COLO668 (cell line): ENCODE results near the gene SLC2A2.

Experiments used
- DNase-seq: peaks from one replicate; lab custom pipeline; 2025; ENCODE audit not compliant: unreplicated experiment; lab: John Stamatoyannopoulos, UW

Gene SLC2A2

DNA sequence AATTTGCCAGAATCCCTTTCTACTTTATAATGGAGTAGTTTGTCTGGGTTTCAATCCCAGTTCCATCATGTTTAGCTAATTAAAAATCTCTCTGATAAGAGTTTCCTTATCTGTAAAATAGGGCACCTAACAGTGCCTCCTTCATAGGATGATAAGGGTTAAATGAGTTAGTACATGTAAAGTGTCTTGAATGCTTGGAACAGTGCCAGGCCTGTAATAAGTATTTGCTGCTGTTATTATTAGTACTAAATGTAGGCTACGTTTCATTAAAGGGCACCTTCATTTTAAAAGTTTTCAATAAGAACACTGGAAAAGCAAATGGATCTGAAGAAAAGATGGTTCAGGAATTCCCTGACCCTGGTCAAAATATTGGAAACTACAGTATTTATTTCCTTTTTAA lies 11.8 kb upstream of the SLC2A2 start:
- no peak for DNase-seq

DNA sequence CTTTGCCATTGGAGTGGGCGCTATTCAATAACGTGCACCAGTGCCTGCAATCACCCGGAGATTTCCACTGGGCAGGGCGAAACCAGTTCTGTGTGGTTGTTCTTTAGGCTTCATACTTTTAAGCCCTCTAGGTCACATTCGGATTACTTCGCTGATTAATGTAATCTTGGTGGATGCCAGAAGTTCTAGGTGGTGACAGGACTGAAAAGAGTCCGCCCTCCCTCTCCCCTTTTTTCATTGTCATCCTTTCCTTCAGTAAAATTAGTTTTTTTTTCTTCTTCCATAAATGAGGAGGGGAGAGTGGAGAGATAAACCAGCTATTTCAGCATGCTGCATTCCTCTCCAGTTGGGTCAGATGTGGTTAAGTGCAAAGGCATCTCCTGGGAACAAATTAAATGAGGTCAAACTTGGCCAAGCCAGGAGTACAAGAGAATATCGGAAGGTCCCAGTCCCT lies 2.3 kb upstream of the SLC2A2 start:
- DNase-seq = no peak

DNA sequence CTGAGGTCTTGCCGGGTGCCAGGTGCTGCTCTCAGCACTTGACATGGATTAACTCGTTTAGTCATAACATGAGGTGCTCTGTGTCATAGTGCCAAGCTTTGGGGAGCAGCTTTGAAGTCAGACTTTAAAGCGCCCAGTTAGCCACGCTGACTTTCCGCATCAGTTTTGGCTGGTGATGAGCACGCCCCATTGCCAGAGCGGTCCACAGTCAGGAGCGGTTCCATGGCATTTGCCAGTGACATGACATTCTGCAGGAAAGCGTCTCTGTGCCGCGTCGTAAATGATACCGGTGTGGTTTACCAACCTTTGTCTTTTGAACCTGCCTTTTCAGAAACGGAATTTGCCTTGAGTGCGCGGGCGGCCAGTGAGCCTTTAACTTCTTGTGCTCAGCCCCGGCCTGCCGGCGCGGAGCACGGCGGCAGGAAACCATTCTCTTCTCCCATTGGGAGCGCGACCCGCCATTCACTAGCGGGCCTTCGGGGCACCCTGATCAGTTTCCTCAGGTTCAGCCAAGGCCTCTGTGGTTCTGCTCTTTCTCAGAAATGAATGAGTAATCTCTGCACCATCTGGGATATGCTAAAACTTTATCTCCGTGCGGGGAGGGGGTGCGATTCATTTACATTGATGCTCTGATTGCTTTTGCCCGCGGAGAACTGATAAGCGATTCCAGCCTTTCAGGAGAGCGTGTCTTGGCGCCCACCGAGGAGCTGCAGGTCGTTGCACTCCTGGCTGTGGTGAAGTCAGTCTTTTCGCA lies 1.7 kb upstream of the SLC2A2 start:
- peak; percentile 30 for DNase-seq

DNA sequence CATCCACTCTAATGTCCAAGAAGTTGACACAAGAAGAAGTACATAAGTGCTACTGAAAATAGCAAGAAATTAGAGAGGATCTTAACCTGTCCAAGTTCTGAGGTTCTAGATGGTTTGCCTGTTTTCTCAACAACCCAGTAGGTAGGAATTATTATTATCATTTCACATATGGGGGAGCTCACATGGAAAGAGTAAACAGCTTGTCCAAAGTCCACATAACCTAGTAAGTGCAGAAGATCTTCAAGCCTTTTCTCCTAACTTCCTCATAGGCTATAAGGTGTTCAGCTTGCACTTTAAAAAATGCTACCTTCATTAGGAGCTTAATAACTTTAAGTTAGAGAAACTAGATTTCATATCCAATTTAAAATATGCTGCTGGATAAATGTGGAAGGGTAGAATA lies 3.0 kb downstream of the SLC2A2 start:
- DNase-seq = no peak

DNA sequence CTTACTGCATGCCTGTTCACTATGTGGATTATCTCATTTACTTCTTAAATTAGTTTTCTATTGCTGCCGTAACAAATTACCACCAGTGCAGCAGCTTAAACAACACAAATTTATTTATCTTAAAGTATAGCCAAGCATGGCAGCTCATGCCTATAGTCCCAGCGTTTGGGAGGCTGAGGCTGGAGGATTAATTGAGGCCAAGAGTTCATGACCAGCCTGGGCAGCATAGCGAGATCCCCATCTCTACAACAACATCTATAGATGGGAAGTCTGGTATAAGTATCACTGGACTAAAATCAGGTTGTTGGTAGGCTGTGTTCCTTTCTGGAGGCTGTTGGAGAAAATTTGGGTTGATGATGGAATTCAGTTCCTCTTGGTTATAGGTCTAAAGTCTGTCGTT lies 5.1 kb downstream of the SLC2A2 start:
- DNase-seq = no peak

GRCh38 chr3:171018156-171018935 lies 8.2 kb downstream of the SLC2A2 start:
- DNase-seq = no peak

GRCh38 chr3:171013822-171014748 lies 12.4 kb downstream of the SLC2A2 start:
- DNase-seq = no peak

DNA sequence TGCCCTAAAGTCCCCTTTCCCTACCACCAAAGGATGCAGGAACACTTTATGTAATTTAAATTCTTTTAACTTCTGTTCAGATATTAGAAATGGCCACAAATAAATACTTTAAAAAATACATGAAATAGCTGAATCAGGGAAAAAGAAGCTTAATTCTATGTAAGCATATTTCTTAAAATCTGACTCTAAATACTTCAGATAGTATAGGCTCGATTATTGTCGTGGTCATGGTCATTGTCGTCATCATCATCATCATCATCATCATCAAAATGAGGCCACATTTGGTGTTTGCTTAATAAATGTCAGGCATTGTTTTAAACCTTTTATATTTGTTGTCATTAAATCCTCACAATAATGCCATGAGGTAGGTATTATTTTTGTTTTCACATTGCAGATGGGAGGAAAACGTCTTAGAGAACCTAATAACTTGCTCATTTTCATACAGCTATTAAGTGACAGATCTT lies 14.6 kb downstream of the SLC2A2 start:
- DNase-seq = no peak

- no peak for DNase-seq
Measured at GRCh38 chr3:171011109-171011872, 15.2 kb downstream of the SLC2A2 start.

GRCh38 chr3:171007316-171007715 lies 19.2 kb downstream of the SLC2A2 start:
- DNase-seq = no peak

DNA sequence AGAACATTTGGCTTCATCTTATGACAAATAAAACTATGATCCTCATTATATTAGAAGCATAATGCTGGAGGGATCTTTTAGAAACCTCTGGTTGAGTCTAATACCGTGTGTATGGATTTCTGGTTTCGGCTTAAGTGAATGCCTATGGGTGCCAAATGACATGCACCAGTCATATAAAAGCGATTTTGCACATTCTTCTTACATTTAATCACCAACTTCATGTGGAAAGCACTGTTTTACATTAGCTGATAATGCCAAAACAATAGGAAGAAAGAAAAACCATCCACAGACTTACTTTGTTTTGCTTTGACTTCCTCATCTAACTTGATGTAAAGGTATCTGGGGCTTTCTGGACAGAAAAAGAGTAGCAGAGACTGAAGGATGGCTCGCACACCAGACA lies 20.9 kb downstream of the SLC2A2 start:
- no peak for DNase-seq

DNA sequence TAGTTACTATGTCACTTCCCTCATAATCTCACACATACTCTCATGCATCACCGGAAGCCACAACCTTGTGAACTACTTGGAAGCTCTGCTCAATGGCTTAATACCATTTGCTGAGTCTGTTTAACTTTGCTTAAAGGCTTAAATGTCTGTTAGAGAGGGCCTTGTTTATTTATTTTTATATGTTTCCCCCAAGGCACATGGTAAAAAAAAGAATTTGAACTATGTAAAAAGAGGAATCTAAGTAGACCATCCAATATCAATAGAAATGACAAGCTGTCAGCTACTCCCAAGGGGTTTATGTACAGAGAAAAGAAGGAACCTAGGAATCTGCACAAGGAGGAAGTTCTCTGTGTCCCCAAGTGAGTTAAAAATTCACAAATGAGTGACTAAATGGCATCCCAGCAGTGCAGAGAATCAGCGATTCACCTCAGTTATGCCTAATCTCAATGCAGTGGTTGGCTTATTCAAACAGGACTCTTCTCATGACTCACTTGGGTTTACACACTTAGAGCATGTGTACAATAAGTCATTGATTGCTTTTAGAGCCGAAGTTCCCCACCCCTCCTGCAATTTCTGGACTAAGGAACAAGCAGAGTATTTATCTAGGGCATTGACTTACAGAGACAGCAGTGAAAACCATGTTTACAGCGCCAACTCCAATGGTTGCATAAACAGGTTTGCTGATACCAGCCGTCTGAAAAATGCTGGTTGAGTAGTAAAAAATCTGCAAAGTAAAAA lies 24.4 kb downstream of the SLC2A2 start:
- DNase-seq = no peak

DNA sequence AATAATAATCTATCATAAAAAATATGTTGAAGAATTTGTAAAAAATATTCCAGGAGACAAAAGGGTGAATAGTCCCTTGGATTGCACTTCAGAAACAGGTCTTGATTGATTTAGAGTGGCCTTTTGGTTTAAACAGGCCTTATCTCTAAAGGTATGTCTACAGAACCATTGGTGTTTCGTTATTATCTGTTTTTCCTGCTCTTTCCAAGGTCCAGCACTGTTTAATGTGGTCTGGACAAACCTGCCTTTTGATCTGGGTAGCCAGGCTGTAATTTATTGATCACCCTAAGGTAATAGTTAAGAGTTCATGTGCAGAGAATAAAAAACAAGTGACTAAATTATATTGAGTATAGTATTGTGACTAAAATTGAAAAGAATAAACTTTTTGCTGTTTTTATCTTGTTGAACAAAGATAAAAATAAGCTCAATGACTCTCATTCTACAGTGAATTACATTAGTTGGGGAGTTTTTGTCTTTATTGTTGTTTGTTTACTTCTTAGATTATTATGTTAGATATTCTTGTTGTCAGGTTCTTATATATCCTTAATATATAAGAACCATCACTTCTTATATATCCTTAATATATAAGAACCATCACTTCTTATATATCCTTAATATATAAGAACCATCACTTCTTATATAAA lies 25.1 kb downstream of the SLC2A2 start:
- no peak for DNase-seq

- DNase-seq = no peak
Measured at GRCh38 chr3:171000281-171000680, 26.2 kb downstream of the SLC2A2 start.

- no peak for DNase-seq
Measured at GRCh38 chr3:170999737-171000242, 26.7 kb downstream of the SLC2A2 start.

DNA sequence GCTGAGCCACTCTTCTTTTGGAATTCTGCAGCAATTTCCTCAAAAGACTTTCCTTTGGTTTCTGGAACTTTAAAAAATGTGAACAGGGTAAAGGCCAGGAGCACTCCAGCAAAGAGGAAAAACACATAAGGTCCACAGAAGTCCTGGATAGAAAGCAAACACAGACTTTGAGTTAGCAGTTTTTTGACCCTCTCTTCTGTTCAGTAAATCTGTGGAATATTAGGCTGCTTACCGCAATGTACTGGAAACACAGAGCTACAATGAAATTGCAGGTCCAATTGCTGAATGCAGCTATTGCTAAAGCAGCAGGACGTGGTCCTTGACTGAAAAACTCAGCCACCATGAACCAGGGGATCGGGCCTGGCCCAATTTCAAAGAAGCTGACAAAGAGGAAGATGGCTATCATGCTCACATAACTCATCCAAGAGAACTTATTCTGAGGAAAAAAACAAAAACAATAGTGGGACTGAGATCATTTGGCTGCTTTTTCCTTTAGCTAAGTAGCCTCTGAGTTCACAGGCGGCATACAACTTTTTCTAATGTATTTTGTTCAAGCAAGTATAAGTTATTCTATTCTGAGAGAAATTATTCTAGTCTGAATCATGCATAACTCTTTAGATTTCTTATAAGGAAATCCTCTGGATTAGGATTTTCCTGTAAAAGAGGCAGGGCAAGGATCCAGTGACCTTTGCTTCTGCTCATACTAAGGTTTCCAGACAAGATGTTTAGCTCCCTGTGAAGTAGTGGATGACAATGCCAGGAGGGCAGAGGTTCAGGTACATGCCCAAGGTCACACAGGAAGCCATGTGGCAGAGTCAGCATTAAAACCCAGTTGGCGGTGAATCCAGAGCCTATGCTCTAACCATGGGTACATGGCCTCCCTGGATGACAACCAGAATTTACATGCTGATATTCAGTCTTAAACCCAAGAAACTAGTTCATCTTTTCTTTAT lies 28.3 kb downstream of the SLC2A2 start:
- no peak for DNase-seq

DNA sequence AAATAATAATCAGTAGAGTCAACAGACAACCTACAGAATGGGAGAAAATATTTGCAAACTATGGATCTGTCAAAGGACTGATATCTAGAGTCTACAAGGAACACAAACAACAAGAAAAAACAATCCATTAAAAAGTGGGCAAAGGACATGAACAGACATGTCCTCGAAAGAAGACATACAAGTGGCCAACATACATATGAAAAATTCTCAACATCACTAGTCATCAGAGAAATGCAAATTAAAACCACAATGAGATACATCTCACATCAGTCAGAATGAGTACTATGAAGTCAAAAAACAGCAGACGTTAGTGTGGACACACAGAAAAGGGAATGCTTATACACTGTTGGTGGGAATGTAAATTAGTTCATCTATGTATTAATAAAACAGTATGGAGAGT lies 33.7 kb downstream of the SLC2A2 start:
- DNase-seq = no peak

DNA sequence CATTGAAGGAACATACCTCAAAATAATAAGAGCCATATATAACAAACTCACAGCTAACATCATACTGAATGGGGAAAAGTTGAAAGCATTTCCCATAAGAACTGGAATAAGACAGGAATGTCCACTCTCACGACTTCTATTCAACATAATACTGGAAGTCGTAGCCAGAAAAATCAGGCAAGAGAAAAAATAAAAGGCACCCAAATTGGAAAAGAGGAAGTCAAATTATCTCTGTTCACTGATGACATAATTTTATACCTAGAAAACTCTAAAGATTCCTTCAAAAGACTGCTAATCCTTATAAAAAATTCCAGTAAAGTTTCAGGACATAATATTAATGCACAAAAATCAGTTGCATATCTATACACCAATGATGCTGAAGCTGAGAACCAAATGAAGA lies 34.9 kb downstream of the SLC2A2 start:
- no peak for DNase-seq
